ENCODE measurements around the gene LY6G6C. TPM values are rescaled to one million over a fixed set of nuclear protein-coding genes. Genes with fewer than 3 reads are reported as not detected.

LY6G6C gene
- total and polyA plus RNA-seq, 9 donors: 0.17 to 4.9 (median 1.0) TPM; not detected in 6

DNA sequence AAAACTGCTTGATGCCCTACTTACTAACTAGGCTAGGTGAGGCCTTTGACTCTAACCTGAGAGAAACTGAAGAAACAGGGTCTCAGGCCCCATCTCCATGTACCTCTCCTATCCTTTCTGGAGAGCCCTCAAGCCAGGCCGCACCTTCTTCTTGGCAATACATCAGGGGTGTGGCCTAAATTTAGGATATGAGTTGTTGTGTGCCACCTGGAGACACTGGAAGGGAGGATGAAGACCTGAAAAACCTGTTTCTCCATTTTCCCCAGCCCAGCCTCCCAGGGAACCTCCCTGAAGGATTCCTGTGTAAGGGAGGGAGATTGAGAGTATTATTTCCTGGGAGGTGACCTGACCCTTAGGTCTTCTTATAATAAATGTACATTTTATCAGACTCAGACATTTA is 3.3 kb downstream of the LY6G6C start:
- 71 to 85% (median 81%) methylated on average over 1 of the region's 1 CpG for WGBS, 3 donors
- DNase-seq: no peak
- no peaks in the 10 kb centered on the region for H3K27me3 ChIP-seq
- H3K4me3 ChIP-seq: no peak overlapping the region
- H3K9me3 ChIP-seq: no peaks in the 10 kb centered on the region
- H3K4me1 ChIP-seq (ENCODE audit: insufficient read depth): no peaks in the 10 kb centered on the region
- H3K36me3 ChIP-seq: no peaks in the 10 kb centered on the region
- TF ChIP-seq, protein P1, sequence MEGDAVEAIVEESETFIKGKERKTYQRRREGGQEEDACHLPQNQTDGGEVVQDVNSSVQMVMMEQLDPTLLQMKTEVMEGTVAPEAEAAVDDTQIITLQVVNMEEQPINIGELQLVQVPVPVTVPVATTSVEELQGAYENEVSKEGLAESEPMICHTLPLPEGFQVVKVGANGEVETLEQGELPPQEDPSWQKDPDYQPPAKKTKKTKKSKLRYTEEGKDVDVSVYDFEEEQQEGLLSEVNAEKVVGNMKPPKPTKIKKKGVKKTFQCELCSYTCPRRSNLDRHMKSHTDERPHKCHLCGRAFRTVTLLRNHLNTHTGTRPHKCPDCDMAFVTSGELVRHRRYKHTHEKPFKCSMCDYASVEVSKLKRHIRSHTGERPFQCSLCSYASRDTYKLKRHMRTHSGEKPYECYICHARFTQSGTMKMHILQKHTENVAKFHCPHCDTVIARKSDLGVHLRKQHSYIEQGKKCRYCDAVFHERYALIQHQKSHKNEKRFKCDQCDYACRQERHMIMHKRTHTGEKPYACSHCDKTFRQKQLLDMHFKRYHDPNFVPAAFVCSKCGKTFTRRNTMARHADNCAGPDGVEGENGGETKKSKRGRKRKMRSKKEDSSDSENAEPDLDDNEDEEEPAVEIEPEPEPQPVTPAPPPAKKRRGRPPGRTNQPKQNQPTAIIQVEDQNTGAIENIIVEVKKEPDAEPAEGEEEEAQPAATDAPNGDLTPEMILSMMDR (IDR thresholded peaks at IDR 0.05): no peak
- no peak for TF ChIP-seq EP300 (IDR thresholded peaks at IDR 0.05)
- no peak for TF ChIP-seq POLR2A (IDR thresholded peaks at IDR 0.05)
- intact Hi-C loops (cut with DNase I): no loop called here
- H3K27ac ChIP-seq: no peak overlapping the region

DNA sequence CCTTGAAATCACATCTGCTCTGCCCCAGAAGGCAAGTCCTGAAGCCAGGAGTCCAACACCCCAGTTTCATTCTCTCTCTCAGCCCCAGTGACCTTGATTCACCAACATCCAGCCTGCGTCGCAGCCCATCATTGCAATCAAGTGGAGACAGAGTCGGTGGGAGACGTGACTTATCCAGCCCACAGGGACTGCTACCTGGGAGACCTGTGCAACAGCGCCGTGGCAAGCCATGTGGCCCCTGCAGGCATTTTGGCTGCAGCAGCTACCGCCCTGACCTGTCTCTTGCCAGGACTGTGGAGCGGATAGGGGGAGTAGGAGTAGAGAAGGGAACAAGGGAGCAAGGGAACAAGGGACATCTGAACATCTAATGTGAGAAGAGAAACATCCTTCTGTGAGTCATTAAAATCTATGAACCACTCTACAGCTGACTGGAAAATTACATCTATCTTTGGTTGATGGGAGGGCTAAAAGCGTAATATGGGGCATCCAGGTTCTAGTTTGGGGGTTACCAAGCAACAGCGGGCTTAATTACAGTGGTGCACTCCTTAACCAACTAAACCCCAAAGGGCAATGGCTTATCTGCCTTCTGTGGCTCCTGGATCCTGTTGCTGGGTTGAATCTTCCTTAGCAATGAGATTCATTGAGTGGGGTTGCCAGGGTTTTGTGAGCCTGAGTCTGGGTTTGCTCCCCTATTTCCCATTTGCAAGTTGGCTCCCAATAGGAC is 3.9 kb downstream of the LY6G6C start:
- H3K9me3 ChIP-seq: no peaks in the 10 kb centered on the region
- DNase-seq: no peak
- intact Hi-C loops (cut with DNase I): no loop called here
- H3K36me3 ChIP-seq: no peaks in the 10 kb centered on the region
- no peak overlapping the region for H3K4me3 ChIP-seq
- no peaks in the 10 kb centered on the region for H3K4me1 ChIP-seq (ENCODE audit: insufficient read depth)
- no peak overlapping the region for H3K27ac ChIP-seq
- WGBS, 3 donors: 69 to 75% (median 72%) methylated on average over 10 of the region's 10 CpGs
- no peak for TF ChIP-seq POLR2A (IDR thresholded peaks at IDR 0.05)
- TF ChIP-seq, protein P1 (IDR thresholded peaks at IDR 0.05): no peak
- TF ChIP-seq EP300 (IDR thresholded peaks at IDR 0.05): no peak
- H3K27me3 ChIP-seq: no peaks in the 10 kb centered on the region

DNA sequence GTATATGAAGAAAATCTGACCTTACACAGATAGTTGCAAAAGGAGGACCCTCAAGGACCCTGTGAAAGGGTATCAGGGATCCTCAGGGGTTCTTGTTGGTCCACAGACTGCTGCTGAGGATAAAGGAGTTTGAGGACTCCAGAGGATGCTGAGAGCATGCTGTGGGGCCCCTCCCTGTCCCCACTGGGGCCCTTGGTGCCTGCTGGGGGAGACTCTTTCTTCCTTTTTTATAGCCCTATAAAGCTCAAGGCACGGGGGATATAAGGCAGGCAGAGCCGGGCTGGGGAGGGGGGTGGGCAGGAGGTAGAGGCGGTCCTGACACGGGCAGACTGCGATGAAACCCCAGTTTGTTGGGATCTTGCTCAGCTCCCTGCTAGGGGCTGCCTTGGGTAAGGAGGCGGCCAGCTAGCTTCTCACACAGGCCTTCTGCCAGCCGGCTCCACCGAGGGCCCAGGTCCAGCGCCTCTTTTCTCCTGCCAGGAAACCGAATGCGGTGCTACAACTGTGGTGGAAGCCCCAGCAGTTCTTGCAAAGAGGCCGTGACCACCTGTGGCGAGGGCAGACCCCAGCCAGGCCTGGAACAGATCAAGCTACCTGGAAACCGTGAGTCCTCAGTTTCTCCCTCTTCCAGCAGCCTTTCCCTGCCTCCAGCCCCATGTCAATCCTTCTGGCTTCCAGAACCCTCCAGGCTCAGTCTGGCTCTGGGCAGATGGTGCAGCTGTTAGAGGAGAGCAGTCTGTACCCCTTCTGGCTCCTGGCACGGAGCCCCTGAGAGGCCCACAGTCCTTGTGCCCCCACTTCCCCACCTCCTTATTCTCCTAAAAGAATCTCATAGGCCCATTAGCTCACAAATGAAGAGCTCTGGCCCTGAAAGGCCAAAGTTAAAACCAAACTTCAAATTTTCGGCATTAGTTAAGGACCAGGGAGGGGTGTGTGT is 6.3 kb downstream of the LY6G6C start, which contains the start of gene LY6G6D:
Gene LY6G6D (plus strand): TSS at position 327 of the 937 bp plus-strand sequence. CDS start 8 bp downstream, at position 335.
- no peak for DNase-seq
- Histone ChIP-seq H3K9me3 (no peaks in the 10 kb centered on the region), H3K4me3 (no peak within 1 kb of the TSS), H3K36me3 (no peaks in the 10 kb centered on the region), H3K27ac (no peak within 1 kb of the TSS), H3K4me1 (ENCODE audit: insufficient read depth) (no peaks in the 10 kb centered on the region), H3K27me3 (no peaks in the 10 kb centered on the region)
- WGBS, 3 donors: 70 to 80% (median 79%) methylated on average over 16 of the region's 16 CpGs
- TF ChIP-seq EP300 (IDR thresholded peaks at IDR 0.05): no peak
- TF ChIP-seq, protein P1 (IDR thresholded peaks at IDR 0.05): no peak
- TF ChIP-seq POLR2A (IDR thresholded peaks at IDR 0.05): no peak
- intact Hi-C loops (cut with DNase I): no loop called here

DNA sequence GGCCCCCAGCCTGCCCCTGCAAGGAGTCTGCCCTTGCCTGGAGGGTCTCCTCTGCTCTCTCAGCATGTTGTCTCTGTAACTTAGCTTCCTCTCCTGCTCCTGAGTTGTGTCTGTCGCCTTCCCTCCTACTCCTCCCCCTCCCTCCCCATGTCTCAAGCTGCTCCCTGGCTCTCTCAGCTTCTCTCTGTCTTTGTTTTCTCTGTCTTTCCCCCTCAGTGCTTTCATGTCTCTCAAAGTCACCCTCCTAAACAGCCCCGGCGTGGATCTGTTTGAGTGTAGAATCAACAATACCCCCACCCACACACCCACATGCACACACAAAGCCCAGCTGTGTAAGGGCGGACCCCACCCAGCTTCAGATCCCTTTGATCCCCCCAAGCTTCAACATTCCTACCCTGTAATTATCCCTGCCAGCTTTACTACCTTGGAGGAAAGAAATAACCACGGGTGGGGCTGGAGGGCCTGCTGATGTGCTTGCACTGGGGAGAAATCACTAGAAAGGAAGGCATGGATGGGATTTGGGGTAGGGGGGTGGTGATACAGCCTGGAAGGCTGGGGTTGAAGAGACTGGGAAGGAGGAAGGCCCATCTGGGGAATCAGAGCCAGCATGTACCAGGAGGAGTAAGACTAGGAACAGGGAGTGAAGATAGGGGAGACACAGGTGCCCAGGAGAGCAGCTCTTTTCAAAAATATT is 7.4 kb downstream of the LY6G6C start:
- intact Hi-C loops (cut with DNase I): no loop called here

More for the DNA sequence above, 7.4 kb downstream of the LY6G6C start:
- Histone ChIP-seq H3K9me3 (no peaks in the 10 kb centered on the region), H3K27ac (no peak overlapping the region), H3K4me1 (ENCODE audit: insufficient read depth) (no peaks in the 10 kb centered on the region), H3K4me3 (no peak overlapping the region), H3K36me3 (no peaks in the 10 kb centered on the region), H3K27me3 (no peaks in the 10 kb centered on the region)
- DNase-seq: no peak
- 29 to 42% (median 34%) methylated on average over 5 of the region's 5 CpGs for WGBS, 3 donors
- TF ChIP-seq, protein P1 (IDR thresholded peaks at IDR 0.05): no peak
- TF ChIP-seq POLR2A (IDR thresholded peaks at IDR 0.05): no peak
- TF ChIP-seq EP300 (IDR thresholded peaks at IDR 0.05): no peak
